ENCODE data around the gene TACSTD2.

GRCh38 chr1:58573138-58573537 is 3.9 kb downstream of the TACSTD2 start:
- TF ChIP-seq POLR2A (IDR thresholded peaks at IDR 0.05) (no peak), CTCF (IDR thresholded peaks at IDR 0.05) (no peak), EP300 (IDR thresholded peaks at IDR 0.05) (no peak)
